Measurements from ENCODE around the gene TNS3. TPM values are rescaled to one million over a fixed set of nuclear protein-coding genes. Genes with fewer than 3 reads are reported as not detected.
A peak's percentile ranks its signal among the peaks of the same experiment; 100 is the strongest.

TNS3 gene
- total and polyA plus RNA-seq, 10 donors = 17.7 to 247 (median 147) TPM

- peak; percentile 71 for DNase-seq
- intact Hi-C loops (cut with DNase I; ENCODE audit: low total_unique reads) = no loop called here
- TF ChIP-seq CTCF (IDR thresholded peaks at IDR 0.05 in 8 of 11, conservative IDR thresholded peaks at IDR 0.05 in 3 of 11) (no peak), POLR2AphosphoS5 (IDR thresholded peaks at IDR 0.05) (peak in 1 of 3 donors; percentile 34)
- Histone ChIP-seq H3K9me3 (no peaks in the 10 kb centered on the region), H3K4me3 (no peak overlapping the region), H3K36me3 (peaks cover 0 to 92% (median 24%) of the 10 kb centered on the region in 6 donors), H3K27me3 (replicated peaks in 1 of 7) (no peaks in the 10 kb centered on the region), H3K4me1 (peaks cover 0 to 7% (median 0%) of the 10 kb centered on the region in 6 donors), H3K27ac (no peak overlapping the region)
- WGBS, 5 donors = 92 to 96% (median 93%) methylated on average over 20 to 21 of the region's 21 CpGs
These were observed 181.1 kb downstream of the TNS3 start for GRCh38 chr7:47400741-47401206.

DNA sequence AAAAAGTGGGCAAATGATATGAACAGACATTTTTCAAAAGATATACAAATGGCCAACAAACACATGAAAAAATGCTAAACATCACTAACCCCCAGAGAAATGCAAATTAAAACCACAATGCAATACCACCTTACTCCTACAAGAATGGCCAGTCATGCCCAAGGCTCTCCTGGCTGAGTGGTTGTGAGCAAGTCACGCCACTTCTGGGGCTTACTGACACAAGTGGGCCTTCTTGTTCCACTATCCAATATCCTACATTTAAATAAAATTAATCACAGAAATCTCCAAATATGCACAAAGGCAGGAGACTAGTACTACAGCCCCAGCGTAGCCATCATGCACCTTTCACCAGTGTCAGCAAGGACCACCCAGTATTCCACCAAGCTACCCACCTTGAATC lies 181.9 kb downstream of the TNS3 start:
- H3K27me3 ChIP-seq (replicated peaks in 1 of 7) = no peaks in the 10 kb centered on the region
- no peak for TF ChIP-seq POLR2AphosphoS5 (IDR thresholded peaks at IDR 0.05)
- no peak for TF ChIP-seq CTCF (IDR thresholded peaks at IDR 0.05 in 8 of 11, conservative IDR thresholded peaks at IDR 0.05 in 3 of 11)
- no peak for TF ChIP-seq POLR2A (IDR thresholded peaks at IDR 0.05)
- intact Hi-C loops (cut with DNase I; ENCODE audit: low total_unique reads) = no loop called here
- no peak for DNase-seq
- peaks cover 0 to under 1% (median 0%) of the 10 kb centered on the region in 6 donors for H3K4me1 ChIP-seq
- H3K9me3 ChIP-seq = no peaks in the 10 kb centered on the region
- H3K4me3 ChIP-seq = no peak overlapping the region
- peaks cover 0 to 92% (median 32%) of the 10 kb centered on the region in 6 donors for H3K36me3 ChIP-seq
- 88 to 97% (median 91%) methylated on average over 2 of the region's 2 CpGs for WGBS, 5 donors
- no peak overlapping the region for H3K27ac ChIP-seq

- DNase-seq = no peak
- no peak overlapping the region for H3K27ac ChIP-seq
- H3K9me3 ChIP-seq = no peaks in the 10 kb centered on the region
- TF ChIP-seq CTCF (IDR thresholded peaks at IDR 0.05 in 8 of 11, conservative IDR thresholded peaks at IDR 0.05 in 3 of 11) (no peak), POLR2A (IDR thresholded peaks at IDR 0.05) (no peak), POLR2AphosphoS5 (IDR thresholded peaks at IDR 0.05) (no peak)
- intact Hi-C loops (cut with DNase I; ENCODE audit: low total_unique reads) = no loop called here
- H3K4me3 ChIP-seq = no peak overlapping the region
- H3K4me1 ChIP-seq = peaks cover 0 to 25% (median 2%) of the 10 kb centered on the region in 6 donors
- H3K27me3 ChIP-seq (replicated peaks in 1 of 7) = no peaks in the 10 kb centered on the region
- 92 to 97% (median 93%) methylated on average over 10 to 11 of the region's 11 CpGs for WGBS, 5 donors
- peaks cover 0 to 92% (median 46%) of the 10 kb centered on the region in 6 donors for H3K36me3 ChIP-seq
These were observed 187.1 kb downstream of the TNS3 start for GRCh38 chr7:47394751-47395252.

- Histone ChIP-seq H3K27ac (no peak overlapping the region), H3K4me1 (peaks cover 0 to 28% (median 2%) of the 10 kb centered on the region in 6 donors), H3K27me3 (replicated peaks in 1 of 7) (no peaks in the 10 kb centered on the region), H3K9me3 (no peaks in the 10 kb centered on the region), H3K36me3 (peaks cover 0 to 96% (median 46%) of the 10 kb centered on the region in 6 donors), H3K4me3 (no peak overlapping the region)
- WGBS, 5 donors = 85 to 98% (median 94%) methylated on average over 4 to 6 of the region's 6 CpGs
- no peak for DNase-seq
- intact Hi-C loops (cut with DNase I; ENCODE audit: low total_unique reads) = no loop called here
- TF ChIP-seq CTCF (IDR thresholded peaks at IDR 0.05 in 8 of 11, conservative IDR thresholded peaks at IDR 0.05 in 3 of 11) (no peak), POLR2AphosphoS5 (IDR thresholded peaks at IDR 0.05) (no peak), POLR2A (IDR thresholded peaks at IDR 0.05) (no peak)
These were observed 187.7 kb downstream of the TNS3 start for GRCh38 chr7:47394216-47394615.

Data from spleen (tissue), 11 donors.